ENCODE measurements around the gene PDP2.

The PDP2 gene

GRCh38 chr16:66872943-66873684, 7.2 kb upstream of the PDP2 start:
- no peak overlapping the region for H3K27ac ChIP-seq (ENCODE audit: low read depth, low read length)
- no peaks in the 10 kb centered on the region for H3K79me2 ChIP-seq (ENCODE audit: control insufficient read depth, insufficient read depth, low read length, poor library complexity)
- H3K9me3 ChIP-seq (ENCODE audit: insufficient read depth, low read depth, low read length) = no peaks in the 10 kb centered on the region
- peak overlapping the region; percentile 50 for H3K4me2 ChIP-seq (ENCODE audit: low read length)
- H3K4ac ChIP-seq (ENCODE audit: low read depth, low read length) = no peak overlapping the region
- peak overlapping the region; percentile 46 for H4K8ac ChIP-seq (ENCODE audit: low read depth, low read length)
- H2AFZ ChIP-seq (ENCODE audit: insufficient read depth, low read length, poor library complexity) = peak overlapping the region; percentile 48
- H2BK120ac ChIP-seq (ENCODE audit: insufficient read depth, low read length, poor library complexity) = no peak overlapping the region
- H3K4me1 ChIP-seq (ENCODE audit: control insufficient read depth in 1 of 2, insufficient read depth in 2 of 2, low read length in 2 of 2) = peaks cover 2 to 8% of the 10 kb centered on the region in 2 experiments
- peak overlapping the region; percentile 19 for H4K91ac ChIP-seq (ENCODE audit: low read depth, low read length)
- no peak overlapping the region for H3K18ac ChIP-seq (ENCODE audit: low read length)
- no peak overlapping the region for H2BK5ac ChIP-seq (ENCODE audit: low read depth, low read length, poor library complexity)
- no peak overlapping the region for H3K4me3 ChIP-seq (ENCODE audit: low read depth, low read length)
- no peak overlapping the region for H3K23ac ChIP-seq (ENCODE audit: low read length)
- peak; percentile 88 to 95 for DNase-seq
- no CpG with 5 or more reads among the region's 39 CpGs for WGBS (ENCODE audit: extremely low coverage, insufficient coverage, insufficient read length)
- H3K9ac ChIP-seq (ENCODE audit: low read length) = no peak overlapping the region
- H2AK5ac ChIP-seq (ENCODE audit: low read length) = no peak overlapping the region
- no peaks in the 10 kb centered on the region for H3K36me3 ChIP-seq (ENCODE audit: control insufficient read depth in 1 of 2, insufficient read depth in 2 of 2, low read length in 2 of 2)
- H3K14ac ChIP-seq (ENCODE audit: low read length) = no peak overlapping the region
- no peak overlapping the region for H4K12ac ChIP-seq (ENCODE audit: low read depth, low read length)
- H2BK12ac ChIP-seq (ENCODE audit: low read length) = peak overlapping the region; percentile 2
- H3K79me1 ChIP-seq (ENCODE audit: low read length) = no peaks in the 10 kb centered on the region
- no peaks in the 10 kb centered on the region for H3K27me3 ChIP-seq (ENCODE audit: insufficient read depth, low read length)

- Histone ChIP-seq H3K9me3 (ENCODE audit: insufficient read depth, low read depth, low read length) (no peaks in the 10 kb centered on the region), H3K79me1 (ENCODE audit: low read length) (no peaks in the 10 kb centered on the region), H3K36me3 (ENCODE audit: control insufficient read depth in 1 of 2, insufficient read depth in 2 of 2, low read length in 2 of 2) (no peaks in the 10 kb centered on the region), H3K4me2 (ENCODE audit: low read length) (no peak overlapping the region), H2BK12ac (ENCODE audit: low read length) (no peak overlapping the region), H3K27ac (ENCODE audit: low read depth, low read length) (no peak overlapping the region), H3K18ac (ENCODE audit: low read length) (no peak overlapping the region), H2BK5ac (ENCODE audit: low read depth, low read length, poor library complexity) (no peak overlapping the region), H2BK120ac (ENCODE audit: insufficient read depth, low read length, poor library complexity) (no peak overlapping the region), H4K91ac (ENCODE audit: low read depth, low read length) (no peak overlapping the region), H3K79me2 (ENCODE audit: control insufficient read depth, insufficient read depth, low read length, poor library complexity) (no peaks in the 10 kb centered on the region), H4K12ac (ENCODE audit: low read depth, low read length) (no peak overlapping the region), H2AK5ac (ENCODE audit: low read length) (no peak overlapping the region), H3K27me3 (ENCODE audit: insufficient read depth, low read length) (no peaks in the 10 kb centered on the region), H4K8ac (ENCODE audit: low read depth, low read length) (no peak overlapping the region), H3K4me1 (ENCODE audit: control insufficient read depth in 1 of 2, insufficient read depth in 2 of 2, low read length in 2 of 2) (peaks cover 2 to 8% of the 10 kb centered on the region in 2 experiments), H3K14ac (ENCODE audit: low read length) (no peak overlapping the region), H3K9ac (ENCODE audit: low read length) (no peak overlapping the region), H3K4me3 (ENCODE audit: low read depth, low read length) (no peak overlapping the region), H2AFZ (ENCODE audit: insufficient read depth, low read length, poor library complexity) (peak overlapping the region; percentile 48), H3K23ac (ENCODE audit: low read length) (no peak overlapping the region), H3K4ac (ENCODE audit: low read depth, low read length) (no peak overlapping the region)
- DNase-seq = no peak
These were observed 6.6 kb upstream of the PDP2 start for GRCh38 chr16:66873685-66874055.

GRCh38 chr16:66874079-66874775, 6.1 kb upstream of the PDP2 start:
- H3K9me3 ChIP-seq (ENCODE audit: insufficient read depth, low read depth, low read length) = no peaks in the 10 kb centered on the region
- no peak overlapping the region for H3K14ac ChIP-seq (ENCODE audit: low read length)
- H3K79me2 ChIP-seq (ENCODE audit: control insufficient read depth, insufficient read depth, low read length, poor library complexity) = no peaks in the 10 kb centered on the region
- H3K36me3 ChIP-seq (ENCODE audit: control insufficient read depth in 1 of 2, insufficient read depth in 2 of 2, low read length in 2 of 2) = no peaks in the 10 kb centered on the region
- no peak overlapping the region for H3K4me3 ChIP-seq (ENCODE audit: low read depth, low read length)
- H2BK120ac ChIP-seq (ENCODE audit: insufficient read depth, low read length, poor library complexity) = no peak overlapping the region
- H3K4me2 ChIP-seq (ENCODE audit: low read length) = no peak overlapping the region
- WGBS (ENCODE audit: extremely low coverage, insufficient coverage, insufficient read length) = no CpG with 5 or more reads among the region's 1 CpG
- no peak overlapping the region for H4K91ac ChIP-seq (ENCODE audit: low read depth, low read length)
- no peak overlapping the region for H3K27ac ChIP-seq (ENCODE audit: low read depth, low read length)
- no peak overlapping the region for H2AFZ ChIP-seq (ENCODE audit: insufficient read depth, low read length, poor library complexity)
- H3K27me3 ChIP-seq (ENCODE audit: insufficient read depth, low read length) = no peaks in the 10 kb centered on the region
- no peak overlapping the region for H4K8ac ChIP-seq (ENCODE audit: low read depth, low read length)
- H3K23ac ChIP-seq (ENCODE audit: low read length) = no peak overlapping the region
- peaks cover 2 to 8% of the 10 kb centered on the region in 2 experiments for H3K4me1 ChIP-seq (ENCODE audit: control insufficient read depth in 1 of 2, insufficient read depth in 2 of 2, low read length in 2 of 2)
- H2BK12ac ChIP-seq (ENCODE audit: low read length) = no peak overlapping the region
- peak in 1 of 2 donors; percentile 13 for DNase-seq
- H4K12ac ChIP-seq (ENCODE audit: low read depth, low read length) = no peak overlapping the region
- H2AK5ac ChIP-seq (ENCODE audit: low read length) = no peak overlapping the region
- H2BK5ac ChIP-seq (ENCODE audit: low read depth, low read length, poor library complexity) = no peak overlapping the region
- H3K18ac ChIP-seq (ENCODE audit: low read length) = no peak overlapping the region
- H3K79me1 ChIP-seq (ENCODE audit: low read length) = no peaks in the 10 kb centered on the region
- H3K4ac ChIP-seq (ENCODE audit: low read depth, low read length) = no peak overlapping the region
- H3K9ac ChIP-seq (ENCODE audit: low read length) = no peak overlapping the region

GRCh38 chr16:66878067-66878466, 2.2 kb upstream of the PDP2 start:
- no peak overlapping the region for H3K4me3 ChIP-seq (ENCODE audit: low read depth, low read length)
- no peak for DNase-seq
- H3K4ac ChIP-seq (ENCODE audit: low read depth, low read length) = no peak overlapping the region
- H3K4me1 ChIP-seq (ENCODE audit: control insufficient read depth in 1 of 2, insufficient read depth in 2 of 2, low read length in 2 of 2) = peaks cover 6 to 8% of the 10 kb centered on the region in 2 experiments
- peaks cover 5% of the 10 kb centered on the region for H3K79me2 ChIP-seq (ENCODE audit: control insufficient read depth, insufficient read depth, low read length, poor library complexity)
- H3K27ac ChIP-seq (ENCODE audit: low read depth, low read length) = no peak overlapping the region
- H2AK5ac ChIP-seq (ENCODE audit: low read length) = no peak overlapping the region
- no peaks in the 10 kb centered on the region for H3K36me3 ChIP-seq (ENCODE audit: control insufficient read depth in 1 of 2, insufficient read depth in 2 of 2, low read length in 2 of 2)
- no peak overlapping the region for H2BK12ac ChIP-seq (ENCODE audit: low read length)
- WGBS (ENCODE audit: extremely low coverage, insufficient coverage, insufficient read length) = no CpG with 5 or more reads among the region's 5 CpGs
- H3K14ac ChIP-seq (ENCODE audit: low read length) = no peak overlapping the region
- H3K18ac ChIP-seq (ENCODE audit: low read length) = no peak overlapping the region
- H2AFZ ChIP-seq (ENCODE audit: insufficient read depth, low read length, poor library complexity) = no peak overlapping the region
- H3K27me3 ChIP-seq (ENCODE audit: insufficient read depth, low read length) = no peaks in the 10 kb centered on the region
- no peak overlapping the region for H4K91ac ChIP-seq (ENCODE audit: low read depth, low read length)
- H3K4me2 ChIP-seq (ENCODE audit: low read length) = no peak overlapping the region
- H3K9me3 ChIP-seq (ENCODE audit: insufficient read depth, low read depth, low read length) = no peaks in the 10 kb centered on the region
- H4K12ac ChIP-seq (ENCODE audit: low read depth, low read length) = no peak overlapping the region
- H2BK120ac ChIP-seq (ENCODE audit: insufficient read depth, low read length, poor library complexity) = no peak overlapping the region
- no peak overlapping the region for H4K8ac ChIP-seq (ENCODE audit: low read depth, low read length)
- peaks cover 10% of the 10 kb centered on the region for H3K79me1 ChIP-seq (ENCODE audit: low read length)
- H3K9ac ChIP-seq (ENCODE audit: low read length) = no peak overlapping the region
- H2BK5ac ChIP-seq (ENCODE audit: low read depth, low read length, poor library complexity) = no peak overlapping the region
- no peak overlapping the region for H3K23ac ChIP-seq (ENCODE audit: low read length)
